ENCODE results near the gene PSMC6.
A peak's percentile ranks its signal among the peaks of the same experiment; 100 is the strongest.

The PSMC6 gene

GRCh38 chr14:52694761-52695480, 12.1 kb upstream of the PSMC6 start:
- POLR2A ChIA-PET: interaction anchor here (0.7 to 2.2 kb wide), 7 partner anchors 8 to 96 kb away, joined by 3 to 6 read pairs (median 3); partner anchors contain the start of gene PSMC6
- peak; percentile 27 for DNase-seq (ENCODE audit: extremely low spot score)
- CTCF ChIA-PET: no interaction called here
- TF ChIP-seq ZNF384 (IDR thresholded peaks at IDR 0.05): no peak
- TF ChIP-seq L3MBTL2 (conservative IDR thresholded peaks at IDR 0.05): peak; percentile 63

GRCh38 chr14:52695481-52696091, 11.4 kb upstream of the PSMC6 start, which contains the start of gene ERO1A:
Gene ERO1A (minus strand): TSS chr14:52695558. CDS start chr14:52695481, 77 bp downstream.
- DNase-seq (ENCODE audit: extremely low spot score): peak; percentile 63
- ChIA-PET CTCF (no interaction called here), POLR2A (interaction anchor here (0.6 to 2.2 kb wide), 9 partner anchors 9 to 95 kb away, joined by 3 to 6 read pairs (median 3); partner anchors contain the start of gene PSMC6)
- peak; percentile 36; the same call in 1 of the 2 replicates for TF ChIP-seq FOXM1 (IDR thresholded peaks at IDR 0.05; ENCODE audit: borderline replicate concordance)
- TF ChIP-seq LEF1 (IDR thresholded peaks at IDR 0.05; ENCODE audit: borderline replicate concordance): 0 out of 2 replicates have a peak, but pooled peaks have one; percentile 38
- no peak for TF ChIP-seq PKNOX1 (IDR thresholded peaks at IDR 0.05)

- ChIA-PET POLR2A (no interaction called here), CTCF (no interaction called here)
- no peak for DNase-seq (ENCODE audit: extremely low spot score)
- TF ChIP-seq ELF4 (IDR thresholded peaks at IDR 0.05) (no peak), CTBP1 (IDR thresholded peaks at IDR 0.05; ENCODE audit: borderline replicate concordance) (no peak), BHLHE40 (IDR thresholded peaks at IDR 0.05; ENCODE audit: borderline replicate concordance) (no peak), FOXK2 (IDR thresholded peaks at IDR 0.05) (no peak), SP1 (IDR thresholded peaks at IDR 0.05) (no peak), L3MBTL2 (conservative IDR thresholded peaks at IDR 0.05) (no peak), LEF1 (IDR thresholded peaks at IDR 0.05; ENCODE audit: borderline replicate concordance) (no peak), NFRKB (IDR thresholded peaks at IDR 0.05) (no peak), TARDBP (IDR thresholded peaks at IDR 0.05) (no peak), ZNF384 (IDR thresholded peaks at IDR 0.05) (no peak), HDGF (IDR thresholded peaks at IDR 0.05; ENCODE audit: borderline replicate concordance) (no peak), FOXM1 (IDR thresholded peaks at IDR 0.05; ENCODE audit: borderline replicate concordance) (no peak), PKNOX1 (IDR thresholded peaks at IDR 0.05) (no peak), FOXA1 (IDR thresholded peaks at IDR 0.05) (no peak), SUZ12 (IDR thresholded peaks at IDR 0.05) (no peak), ARNT (IDR thresholded peaks at IDR 0.05) (no peak)
Measured at GRCh38 chr14:52700701-52701172, 6.3 kb upstream of the PSMC6 start.

GRCh38 chr14:52701223-52701622, 5.8 kb upstream of the PSMC6 start:
- no peak for TF ChIP-seq NFRKB (IDR thresholded peaks at IDR 0.05)
- no peak for TF ChIP-seq ELF4 (IDR thresholded peaks at IDR 0.05)
- ChIA-PET CTCF (no interaction called here), POLR2A (no interaction called here)
- no peak for DNase-seq (ENCODE audit: extremely low spot score)

GRCh38 chr14:52703225-52703624, 3.8 kb upstream of the PSMC6 start:
- TF ChIP-seq L3MBTL2 (conservative IDR thresholded peaks at IDR 0.05) (no peak), SP1 (IDR thresholded peaks at IDR 0.05) (no peak), HDGF (IDR thresholded peaks at IDR 0.05; ENCODE audit: borderline replicate concordance) (no peak), SUZ12 (IDR thresholded peaks at IDR 0.05) (no peak), FOXK2 (IDR thresholded peaks at IDR 0.05) (no peak), TARDBP (IDR thresholded peaks at IDR 0.05) (no peak), FOXA1 (IDR thresholded peaks at IDR 0.05) (no peak), ELF4 (IDR thresholded peaks at IDR 0.05) (no peak), BHLHE40 (IDR thresholded peaks at IDR 0.05; ENCODE audit: borderline replicate concordance) (no peak), LEF1 (IDR thresholded peaks at IDR 0.05; ENCODE audit: borderline replicate concordance) (no peak), FOXM1 (IDR thresholded peaks at IDR 0.05; ENCODE audit: borderline replicate concordance) (no peak), PKNOX1 (IDR thresholded peaks at IDR 0.05) (no peak)
- ChIA-PET POLR2A (no interaction called here), CTCF (no interaction called here)
- DNase-seq (ENCODE audit: extremely low spot score): no peak

- POLR2A ChIA-PET: no interaction called here
- CTCF ChIA-PET: no interaction called here
- DNase-seq (ENCODE audit: extremely low spot score): no peak
- TF ChIP-seq L3MBTL2 (conservative IDR thresholded peaks at IDR 0.05): no peak
- no peak for TF ChIP-seq FOXA1 (IDR thresholded peaks at IDR 0.05)
- no peak for TF ChIP-seq SUZ12 (IDR thresholded peaks at IDR 0.05)
- TF ChIP-seq TARDBP (IDR thresholded peaks at IDR 0.05): no peak
- TF ChIP-seq NFRKB (IDR thresholded peaks at IDR 0.05): no peak
- TF ChIP-seq ARNT (IDR thresholded peaks at IDR 0.05): no peak
- TF ChIP-seq ZNF384 (IDR thresholded peaks at IDR 0.05): no peak
- TF ChIP-seq FOXM1 (IDR thresholded peaks at IDR 0.05; ENCODE audit: borderline replicate concordance): no peak
- TF ChIP-seq BHLHE40 (IDR thresholded peaks at IDR 0.05; ENCODE audit: borderline replicate concordance): no peak
- TF ChIP-seq SP1 (IDR thresholded peaks at IDR 0.05): no peak
Measured at GRCh38 chr14:52703664-52704063, 3.3 kb upstream of the PSMC6 start.
